ENCODE measurements around the gene AGPAT3. TPM values are rescaled to one million over a fixed set of nuclear protein-coding genes. Genes with fewer than 3 reads are reported as not detected.

AGPAT3 gene
- total and polyA plus RNA-seq, 10 of the 15 experiments (the other 5 are each of a cell fraction or from before 2014, with no cell fraction given) = 1.2 to 110 (median 30.8) TPM

DNA sequence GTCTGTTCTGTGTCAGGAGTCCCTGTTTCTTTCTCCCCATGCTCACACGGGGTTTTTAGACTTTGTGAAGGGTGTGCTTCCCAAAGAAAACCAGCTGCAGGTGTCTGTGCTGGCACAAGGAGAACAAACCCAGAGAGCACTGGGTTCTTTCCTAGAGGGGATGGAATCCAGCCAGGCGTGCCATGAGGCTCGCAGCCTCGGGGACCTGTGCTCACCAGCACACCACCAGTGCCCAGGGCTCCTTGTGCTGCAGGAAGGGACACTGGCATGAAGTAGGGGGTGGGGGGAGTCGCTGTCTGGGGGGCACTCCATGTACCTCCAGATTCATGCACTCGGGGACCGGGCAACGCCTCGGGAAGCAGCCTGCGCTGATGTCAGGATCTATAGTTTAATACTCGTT lies 57.9 kb downstream of the AGPAT3 start (continued):
- TF ChIP-seq, protein P1, sequence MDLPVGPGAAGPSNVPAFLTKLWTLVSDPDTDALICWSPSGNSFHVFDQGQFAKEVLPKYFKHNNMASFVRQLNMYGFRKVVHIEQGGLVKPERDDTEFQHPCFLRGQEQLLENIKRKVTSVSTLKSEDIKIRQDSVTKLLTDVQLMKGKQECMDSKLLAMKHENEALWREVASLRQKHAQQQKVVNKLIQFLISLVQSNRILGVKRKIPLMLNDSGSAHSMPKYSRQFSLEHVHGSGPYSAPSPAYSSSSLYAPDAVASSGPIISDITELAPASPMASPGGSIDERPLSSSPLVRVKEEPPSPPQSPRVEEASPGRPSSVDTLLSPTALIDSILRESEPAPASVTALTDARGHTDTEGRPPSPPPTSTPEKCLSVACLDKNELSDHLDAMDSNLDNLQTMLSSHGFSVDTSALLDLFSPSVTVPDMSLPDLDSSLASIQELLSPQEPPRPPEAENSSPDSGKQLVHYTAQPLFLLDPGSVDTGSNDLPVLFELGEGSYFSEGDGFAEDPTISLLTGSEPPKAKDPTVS (IDR thresholded peaks at IDR 0.05; ENCODE audit: low read depth, low read length) = no peak
- TF ChIP-seq CREB1 (IDR thresholded peaks at IDR 0.05; ENCODE audit: low read depth) = no peak
- no peak for TF ChIP-seq YY1 (IDR thresholded peaks at IDR 0.05; ENCODE audit: low read depth, low read length)
- no peak for TF ChIP-seq ETV6 (conservative IDR thresholded peaks at IDR 0.05 in 1 of 2, IDR thresholded peaks at IDR 0.05 in 1 of 2; ENCODE audit: borderline replicate concordance in 1 of 2, low read depth in 1 of 2)

DNA sequence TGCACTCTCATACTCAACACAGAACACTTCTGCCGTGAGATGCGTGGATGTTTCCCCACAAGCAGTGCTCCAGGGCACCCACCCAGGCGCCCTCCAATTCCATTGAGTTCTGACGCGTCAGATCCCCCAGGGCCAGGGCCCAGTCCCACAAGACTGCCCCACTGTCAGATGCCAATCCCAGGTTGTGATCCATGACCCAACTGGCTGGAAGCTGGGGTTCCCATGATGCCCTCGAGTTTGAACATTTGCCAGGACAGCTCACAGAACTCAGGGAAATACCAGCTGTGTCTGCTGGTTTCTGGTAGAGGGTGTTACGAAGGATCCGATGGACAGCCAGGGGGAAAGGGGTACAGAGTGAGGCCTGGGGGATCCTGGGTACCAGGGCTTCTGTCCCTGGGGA lies 58.4 kb downstream of the AGPAT3 start:
- FAIRE-seq (no peak), ATAC-seq (no peak), DNase-seq (ENCODE audit: low read depth, low spot score) (no peak)
- Histone ChIP-seq H2AFZ (ENCODE audit: control insufficient read depth, low read depth, low read length) (no peak overlapping the region), H3K9me3 (replicated peaks; ENCODE audit: control insufficient read depth, insufficient read depth, low read length) (no peaks in the 10 kb centered on the region), H3K79me2 (ENCODE audit: control insufficient read depth, insufficient read depth, low read length) (peaks cover 67% of the 10 kb centered on the region), H4K20me1 (ENCODE audit: control insufficient read depth, insufficient read depth) (no peaks in the 10 kb centered on the region), H3K4me2 (ENCODE audit: control insufficient read depth, insufficient read depth) (no peak overlapping the region), H3K27me3 (replicated peaks in 1 of 2; ENCODE audit: control insufficient read depth in 2 of 2, insufficient read depth in 2 of 2, low read length in 1 of 2) (no peaks in the 10 kb centered on the region), H3K4me3 (no peak overlapping the region), H3K36me3 (ENCODE audit: control insufficient read depth in 2 of 2, insufficient read depth in 2 of 2, low read length in 1 of 2) (peaks cover 5 to 30% of the 10 kb centered on the region in 2 experiments; a peak in 3 of 4 replicates), H3K9ac (ENCODE audit: control insufficient read depth, insufficient read depth, low read length) (no peak overlapping the region), H3K4me1 (ENCODE audit: control insufficient read depth, insufficient read depth, low read length) (peaks cover 27% of the 10 kb centered on the region), H3K27ac (ENCODE audit: control insufficient read depth, insufficient read depth) (no peak overlapping the region; the same call in 1 of the 2 replicates)
- in situ Hi-C loops (cut with MboI) (loop anchor here (5.0 kb wide), 1 partner anchor 116 kb away; no protein-coding TSS in a partner anchor), intact Hi-C loops (cut with micrococcal nuclease; ENCODE audit: unreplicated experiment) (loop anchor here (5.0 kb wide), 1 partner anchor 256 kb away; no protein-coding TSS in a partner anchor)
- RAD21 ChIA-PET (ENCODE audit: unreplicated experiment) = interaction anchor here (1.1 kb wide), 1 partner anchor 8 kb away, joined by 4 read pairs; no protein-coding TSS in a partner anchor
- 94% methylated on average over 8 of the region's 8 CpGs for WGBS (ENCODE audit: insufficient coverage, insufficient replicate concordance, low lambda C conversion rate, missing lambda C conversion rate)
- SMC1A ChIA-PET (ENCODE audit: uncharacterized antibody, unreplicated experiment) = interaction anchor here (1.5 to 1.6 kb wide), 2 partner anchors 15 to 50 kb away, joined by 3 to 4 read pairs; no protein-coding TSS in a partner anchor
- CTCF ChIA-PET = interaction anchor here (0.6 to 3.3 kb wide), 4 partner anchors 8 to 105 kb away, joined by 3 to 13 read pairs (median 3); no protein-coding TSS in a partner anchor
- no peak for TF ChIP-seq MYB (IDR thresholded peaks at IDR 0.05; ENCODE audit: borderline replicate concordance, low read depth, low read length)
- no peak for TF ChIP-seq SPI1 (IDR thresholded peaks at IDR 0.05; ENCODE audit: borderline replicate concordance, insufficient read depth, low read depth, low read length)
- no peak for TF ChIP-seq HDGF (IDR thresholded peaks at IDR 0.05)
- no peak for TF ChIP-seq YBX1 (IDR thresholded peaks at IDR 0.05)
- TF ChIP-seq, protein P2, sequence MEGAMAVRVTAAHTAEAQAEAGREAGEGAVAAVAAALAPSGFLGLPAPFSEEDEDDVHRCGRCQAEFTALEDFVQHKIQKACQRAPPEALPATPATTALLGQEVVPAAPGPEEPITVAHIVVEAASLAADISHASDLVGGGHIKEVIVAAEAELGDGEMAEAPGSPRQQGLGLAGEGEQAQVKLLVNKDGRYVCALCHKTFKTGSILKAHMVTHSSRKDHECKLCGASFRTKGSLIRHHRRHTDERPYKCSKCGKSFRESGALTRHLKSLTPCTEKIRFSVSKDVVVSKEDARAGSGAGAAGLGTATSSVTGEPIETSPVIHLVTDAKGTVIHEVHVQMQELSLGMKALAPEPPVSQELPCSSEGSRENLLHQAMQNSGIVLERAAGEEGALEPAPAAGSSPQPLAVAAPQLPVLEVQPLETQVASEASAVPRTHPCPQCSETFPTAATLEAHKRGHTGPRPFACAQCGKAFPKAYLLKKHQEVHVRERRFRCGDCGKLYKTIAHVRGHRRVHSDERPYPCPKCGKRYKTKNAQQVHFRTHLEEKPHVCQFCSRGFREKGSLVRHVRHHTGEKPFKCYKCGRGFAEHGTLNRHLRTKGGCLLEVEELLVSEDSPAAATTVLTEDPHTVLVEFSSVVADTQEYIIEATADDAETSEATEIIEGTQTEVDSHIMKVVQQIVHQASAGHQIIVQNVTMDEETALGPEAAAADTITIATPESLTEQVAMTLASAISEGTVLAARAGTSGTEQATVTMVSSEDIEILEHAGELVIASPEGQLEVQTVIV (IDR thresholded peaks at IDR 0.05; ENCODE audit: borderline replicate concordance, partially characterized antibody) = no peak
- BruUV-seq (replicated peaks) = no TSS peak
- POLR2A ChIA-PET = interaction anchor here (0.6 to 3.7 kb wide), 4 partner anchors 14 to 116 kb away, joined by 3 to 31 read pairs (median 4); partner anchors contain the start of gene TRAPPC10
